ENCODE results near the gene PIK3R1. TPM values are rescaled to one million over a fixed set of nuclear protein-coding genes. Genes with fewer than 3 reads are reported as not detected.
"Not testable (repeated sequence)": the region's sequence is repeated elsewhere in the genome, so short reads cannot be mapped to it uniquely, and the experiment has no call there.

Gene PIK3R1
- polyA plus RNA-seq, 1 experiment = 7.6 TPM

DNA sequence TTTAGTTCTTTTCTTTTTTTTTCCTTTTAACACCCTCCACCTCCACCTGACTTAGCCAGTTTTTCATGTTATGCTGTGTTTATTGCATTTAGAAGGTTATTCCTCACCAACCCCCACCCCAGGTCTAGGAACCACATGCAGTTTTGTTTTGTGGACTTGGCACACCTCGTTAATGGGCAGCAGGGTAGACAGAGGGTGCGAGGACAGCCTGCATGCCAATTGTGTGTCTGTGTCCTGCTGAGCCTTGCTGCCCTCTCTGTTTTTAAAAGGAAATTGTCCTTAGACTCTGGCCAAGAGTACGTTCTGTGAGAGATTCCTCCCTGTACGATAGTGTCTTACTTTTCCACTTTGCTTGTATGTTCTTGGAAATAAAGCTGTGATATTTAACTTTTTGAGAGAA, 13.9 kb downstream of the PIK3R1 start:
- Histone ChIP-seq H3K4me3 (ENCODE audit: low read depth, low read length) (no peak overlapping the region), H3K27ac (ENCODE audit: low read depth, low read length) (no peak overlapping the region), H3K9me3 (ENCODE audit: control insufficient read depth, insufficient read depth, low read length) (no peaks in the 10 kb centered on the region), H3K27me3 (ENCODE audit: control insufficient read depth, insufficient read depth, low read length) (no peaks in the 10 kb centered on the region)
- DNase-seq (ENCODE audit: low read depth, low spot score) = no peak
- TF ChIP-seq, protein P1, sequence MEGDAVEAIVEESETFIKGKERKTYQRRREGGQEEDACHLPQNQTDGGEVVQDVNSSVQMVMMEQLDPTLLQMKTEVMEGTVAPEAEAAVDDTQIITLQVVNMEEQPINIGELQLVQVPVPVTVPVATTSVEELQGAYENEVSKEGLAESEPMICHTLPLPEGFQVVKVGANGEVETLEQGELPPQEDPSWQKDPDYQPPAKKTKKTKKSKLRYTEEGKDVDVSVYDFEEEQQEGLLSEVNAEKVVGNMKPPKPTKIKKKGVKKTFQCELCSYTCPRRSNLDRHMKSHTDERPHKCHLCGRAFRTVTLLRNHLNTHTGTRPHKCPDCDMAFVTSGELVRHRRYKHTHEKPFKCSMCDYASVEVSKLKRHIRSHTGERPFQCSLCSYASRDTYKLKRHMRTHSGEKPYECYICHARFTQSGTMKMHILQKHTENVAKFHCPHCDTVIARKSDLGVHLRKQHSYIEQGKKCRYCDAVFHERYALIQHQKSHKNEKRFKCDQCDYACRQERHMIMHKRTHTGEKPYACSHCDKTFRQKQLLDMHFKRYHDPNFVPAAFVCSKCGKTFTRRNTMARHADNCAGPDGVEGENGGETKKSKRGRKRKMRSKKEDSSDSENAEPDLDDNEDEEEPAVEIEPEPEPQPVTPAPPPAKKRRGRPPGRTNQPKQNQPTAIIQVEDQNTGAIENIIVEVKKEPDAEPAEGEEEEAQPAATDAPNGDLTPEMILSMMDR (IDR thresholded peaks at IDR 0.05; ENCODE audit: low read depth, low read length) = no peak
- ChIA-PET POLR2A (no interaction called here), CTCF (interaction anchor here (1.3 to 2.5 kb wide), 2 partner anchors 14 to 23 kb away, joined by 3 to 7 read pairs; partner anchors contain the start of gene PIK3R1)

DNA sequence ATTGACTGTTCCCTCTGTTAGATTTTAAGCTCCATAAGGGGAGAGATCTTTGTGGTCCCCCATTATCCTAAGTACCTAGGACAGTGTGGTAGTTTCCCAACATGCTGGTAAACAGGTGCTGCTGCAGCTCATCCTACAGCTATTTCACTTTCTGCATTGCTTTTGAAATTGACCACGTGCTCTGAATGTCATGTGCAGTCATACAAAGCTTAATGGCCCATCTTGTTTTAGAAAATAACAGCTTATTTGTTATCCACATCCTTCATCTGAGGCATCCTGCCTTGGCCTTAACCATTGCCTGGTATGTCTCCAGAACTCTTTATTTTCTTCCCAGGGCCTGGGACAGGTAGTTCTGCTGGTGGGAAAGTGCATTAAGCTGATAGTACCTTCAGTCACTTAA, 14.7 kb downstream of the PIK3R1 start:
- ChIA-PET CTCF (interaction anchor here (1.3 to 2.5 kb wide), 2 partner anchors 15 to 22 kb away, joined by 3 to 7 read pairs; partner anchors contain the start of gene PIK3R1), POLR2A (no interaction called here)
- Histone ChIP-seq H3K27me3 (ENCODE audit: control insufficient read depth, insufficient read depth, low read length) (no peaks in the 10 kb centered on the region), H3K4me3 (ENCODE audit: low read depth, low read length) (no peak overlapping the region), H3K27ac (ENCODE audit: low read depth, low read length) (no peak overlapping the region), H3K9me3 (ENCODE audit: control insufficient read depth, insufficient read depth, low read length) (no peaks in the 10 kb centered on the region)
- TF ChIP-seq, protein P1 (IDR thresholded peaks at IDR 0.05; ENCODE audit: low read depth, low read length) = no peak
- DNase-seq (ENCODE audit: low read depth, low spot score) = no peak

DNA sequence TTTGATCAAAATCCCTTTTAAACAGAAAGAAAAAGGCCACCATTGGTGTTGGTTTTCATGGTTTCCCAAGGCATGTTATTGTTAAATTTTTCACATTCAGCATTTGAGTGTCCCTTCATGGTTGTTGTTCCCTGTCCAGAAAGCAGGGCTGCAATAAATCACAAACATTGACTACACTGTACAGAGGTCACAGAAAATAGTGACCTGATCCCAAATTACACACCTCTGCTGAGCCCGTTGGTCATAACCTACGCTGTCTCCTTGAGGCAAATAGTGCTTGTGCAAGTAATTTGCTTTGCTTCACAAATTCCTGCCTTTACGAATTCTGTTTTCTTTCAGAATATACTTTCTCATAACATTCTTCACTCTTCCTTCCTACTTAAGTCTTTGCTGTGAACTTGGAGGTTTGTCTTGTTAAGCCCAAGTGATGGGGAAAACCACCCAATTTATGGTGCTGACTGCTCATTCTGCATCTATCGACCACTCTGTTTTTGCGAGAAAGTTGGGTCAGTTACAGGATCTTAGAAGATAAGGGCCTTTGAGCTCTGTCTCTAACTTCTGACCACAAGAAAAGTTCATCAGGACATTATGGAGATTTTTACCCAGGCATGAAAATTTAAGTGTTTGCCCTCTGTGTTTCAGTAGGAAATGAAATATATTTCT, 16.0 kb downstream of the PIK3R1 start:
- POLR2A ChIA-PET = no interaction called here
- Histone ChIP-seq H3K9me3 (ENCODE audit: control insufficient read depth, insufficient read depth, low read length) (no peaks in the 10 kb centered on the region), H3K27me3 (ENCODE audit: control insufficient read depth, insufficient read depth, low read length) (no peaks in the 10 kb centered on the region), H3K4me3 (ENCODE audit: low read depth, low read length) (no peak overlapping the region), H3K27ac (ENCODE audit: low read depth, low read length) (no peak overlapping the region)
- TF ChIP-seq, protein P1 (IDR thresholded peaks at IDR 0.05; ENCODE audit: low read depth, low read length) = no peak
- CTCF ChIA-PET = no interaction called here
- DNase-seq (ENCODE audit: low read depth, low spot score) = no peak

DNA sequence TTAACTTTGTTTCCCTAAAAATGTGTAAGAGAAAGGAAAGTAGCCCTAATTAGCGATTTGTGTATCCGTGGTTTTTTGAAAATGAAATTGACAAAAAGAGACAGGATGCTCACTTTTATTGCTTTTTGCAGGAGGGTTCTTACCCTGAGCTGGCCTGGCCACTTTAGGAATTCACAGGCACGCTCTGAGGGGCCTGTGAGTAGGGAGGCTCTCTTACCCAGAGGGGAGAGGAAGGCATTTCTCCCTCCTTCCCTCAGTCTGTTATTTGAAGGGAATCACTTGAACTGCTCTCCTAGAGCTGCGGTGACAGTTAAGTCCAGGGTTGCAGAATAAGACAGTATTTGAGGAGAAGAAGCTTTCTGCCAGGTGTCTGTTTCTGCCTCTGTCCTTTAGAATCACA, 16.7 kb downstream of the PIK3R1 start:
- Histone ChIP-seq H3K27ac (ENCODE audit: low read depth, low read length) (no peak overlapping the region), H3K4me3 (ENCODE audit: low read depth, low read length) (no peak overlapping the region)
- POLR2A ChIA-PET = no interaction called here

DNA sequence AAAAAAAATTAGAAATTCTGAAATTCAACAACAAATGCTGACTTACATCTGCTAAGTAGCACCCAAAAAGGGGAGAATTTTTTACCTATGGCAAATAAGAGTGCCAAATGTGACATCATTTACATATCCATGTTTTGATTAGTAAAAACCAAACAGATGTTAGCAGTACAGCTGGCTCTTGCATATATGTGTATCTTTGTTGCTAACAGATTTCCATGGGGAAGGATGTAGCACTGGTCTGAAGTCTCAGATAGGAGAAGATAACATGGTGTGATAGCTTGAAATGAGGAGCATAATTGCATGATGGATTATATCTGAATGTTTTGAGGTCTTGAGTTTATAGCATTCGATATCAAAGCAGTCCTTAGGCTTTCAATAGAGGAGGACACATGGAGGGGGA, 17.5 kb downstream of the PIK3R1 start:
- CTCF ChIA-PET = interaction anchor here (0.7 kb wide), 1 partner anchor 17 kb away, joined by 3 read pairs; the partner anchor contains the start of gene PIK3R1
- DNase-seq (ENCODE audit: low read depth, low spot score) = no peak
- H3K9me3 ChIP-seq (ENCODE audit: control insufficient read depth, insufficient read depth, low read length) = no peaks in the 10 kb centered on the region
- TF ChIP-seq, protein P1 (IDR thresholded peaks at IDR 0.05; ENCODE audit: low read depth, low read length) = no peak
- no peak overlapping the region for H3K27ac ChIP-seq (ENCODE audit: low read depth, low read length)
- POLR2A ChIA-PET = no interaction called here
- no peak overlapping the region for H3K4me3 ChIP-seq (ENCODE audit: low read depth, low read length)
- H3K27me3 ChIP-seq (ENCODE audit: control insufficient read depth, insufficient read depth, low read length) = no peaks in the 10 kb centered on the region

More for the DNA sequence above, 16.7 kb downstream of the PIK3R1 start:
- TF ChIP-seq, protein P1 (IDR thresholded peaks at IDR 0.05; ENCODE audit: low read depth, low read length) = no peak
- CTCF ChIA-PET = interaction anchor here (0.7 kb wide), 1 partner anchor 17 kb away, joined by 3 read pairs; the partner anchor contains the start of gene PIK3R1
- Histone ChIP-seq H3K27me3 (ENCODE audit: control insufficient read depth, insufficient read depth, low read length) (no peaks in the 10 kb centered on the region), H3K9me3 (ENCODE audit: control insufficient read depth, insufficient read depth, low read length) (no peaks in the 10 kb centered on the region)
- DNase-seq (ENCODE audit: low read depth, low spot score) = no peak

DNA sequence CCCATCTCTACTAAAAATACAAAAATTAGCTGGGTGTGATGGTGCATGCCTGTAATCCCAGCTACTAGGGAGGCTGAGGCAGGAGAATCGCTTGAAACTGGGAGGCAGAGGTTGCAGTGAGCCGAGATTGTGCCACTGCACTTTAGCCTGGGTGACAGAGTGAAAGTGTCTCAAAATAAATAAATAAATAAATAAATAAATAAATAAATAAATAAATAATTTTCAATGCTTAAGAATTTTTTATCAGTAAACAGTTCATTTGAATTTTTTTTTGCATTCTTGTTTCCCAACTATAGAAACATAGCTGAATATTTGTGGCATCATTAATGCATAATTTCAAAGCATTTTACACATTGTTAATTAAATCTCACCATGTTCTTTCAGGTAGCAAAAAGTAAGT, 19.7 kb downstream of the PIK3R1 start:
- H3K27me3 ChIP-seq (ENCODE audit: control insufficient read depth, insufficient read depth, low read length); H3K9me3 ChIP-seq (ENCODE audit: control insufficient read depth, insufficient read depth, low read length); DNase-seq (ENCODE audit: low read depth, low spot score); H3K27ac ChIP-seq (ENCODE audit: low read depth, low read length); POLR2A ChIA-PET; H3K4me3 ChIP-seq (ENCODE audit: low read depth, low read length): not testable (repeated sequence)
- CTCF ChIA-PET = interaction anchor here (1.6 kb wide), 1 partner anchor 17 kb away, joined by 5 read pairs; no protein-coding TSS in a partner anchor

Data from AG04450 (cell line).